C4-2B (cell line): ENCODE measurements around the gene ATP6V0E2.

Source experiments
- H3K27ac ChIP-seq: fragments of 450-650 bp; 2 replicates; pipeline ENCODE4 v1.5.1; 2017
- CTCF ChIP-seq: fragments of 450-650 bp; conservative IDR thresholded peaks from 2 replicates; pipeline ENCODE4 v1.5.1; 2017; ENCODE audit warnings: mild to moderate bottlenecking
- ZFX ChIP-seq: fragments of 450-650 bp; IDR thresholded peaks from 2 replicates; pipeline ENCODE4 v1.6.1; 2017

The ATP6V0E2 gene

GRCh38 chr7:149845257-149845980 lies 28.4 kb upstream of the ATP6V0E2 start:
- TF ChIP-seq CTCF (no peak), ZFX (no peak)

GRCh38 chr7:149846021-149846420 lies 27.7 kb upstream of the ATP6V0E2 start:
- no peak overlapping the region for H3K27ac ChIP-seq
- TF ChIP-seq CTCF (no peak), ZFX (no peak)

More at GRCh38 chr7:149845257-149845980, 28.4 kb upstream of the ATP6V0E2 start:
- no peak overlapping the region for H3K27ac ChIP-seq

- no peak overlapping the region for H3K27ac ChIP-seq
- TF ChIP-seq ZFX (no peak), CTCF (no peak)
Measured at GRCh38 chr7:149846436-149847046, 27.2 kb upstream of the ATP6V0E2 start.

- TF ChIP-seq CTCF, result no peak
- TF ChIP-seq ZFX, result no peak
- no peak overlapping the region for H3K27ac ChIP-seq
Measured at GRCh38 chr7:149849174-149849573, 24.6 kb upstream of the ATP6V0E2 start.

- no peak overlapping the region for H3K27ac ChIP-seq
Measured at GRCh38 chr7:149850007-149850594, 23.7 kb upstream of the ATP6V0E2 start.

GRCh38 chr7:149850716-149851115 lies 23.1 kb upstream of the ATP6V0E2 start:
- no peak for TF ChIP-seq ZFX
- no peak for TF ChIP-seq CTCF
- no peak overlapping the region for H3K27ac ChIP-seq

More at GRCh38 chr7:149850007-149850594, 23.7 kb upstream of the ATP6V0E2 start:
- TF ChIP-seq CTCF (no peak), ZFX (no peak)

GRCh38 chr7:149851449-149851848 lies 22.3 kb upstream of the ATP6V0E2 start:
- no peak for TF ChIP-seq ZFX
- no peak for TF ChIP-seq CTCF
- no peak overlapping the region for H3K27ac ChIP-seq
